Cerebellar cortex (tissue), 1 donor: ENCODE measurements around the gene CARF.
"Not testable (repeated sequence)": the region's sequence is repeated elsewhere in the genome, so short reads cannot be mapped to it uniquely, and the experiment has no call there.

Experiments
- DNase-seq: peaks from one replicate; pipeline ENCODE4 v3.0.0-alpha.2; 2015; ENCODE audit warnings: low spot score

The CARF gene, protein sequence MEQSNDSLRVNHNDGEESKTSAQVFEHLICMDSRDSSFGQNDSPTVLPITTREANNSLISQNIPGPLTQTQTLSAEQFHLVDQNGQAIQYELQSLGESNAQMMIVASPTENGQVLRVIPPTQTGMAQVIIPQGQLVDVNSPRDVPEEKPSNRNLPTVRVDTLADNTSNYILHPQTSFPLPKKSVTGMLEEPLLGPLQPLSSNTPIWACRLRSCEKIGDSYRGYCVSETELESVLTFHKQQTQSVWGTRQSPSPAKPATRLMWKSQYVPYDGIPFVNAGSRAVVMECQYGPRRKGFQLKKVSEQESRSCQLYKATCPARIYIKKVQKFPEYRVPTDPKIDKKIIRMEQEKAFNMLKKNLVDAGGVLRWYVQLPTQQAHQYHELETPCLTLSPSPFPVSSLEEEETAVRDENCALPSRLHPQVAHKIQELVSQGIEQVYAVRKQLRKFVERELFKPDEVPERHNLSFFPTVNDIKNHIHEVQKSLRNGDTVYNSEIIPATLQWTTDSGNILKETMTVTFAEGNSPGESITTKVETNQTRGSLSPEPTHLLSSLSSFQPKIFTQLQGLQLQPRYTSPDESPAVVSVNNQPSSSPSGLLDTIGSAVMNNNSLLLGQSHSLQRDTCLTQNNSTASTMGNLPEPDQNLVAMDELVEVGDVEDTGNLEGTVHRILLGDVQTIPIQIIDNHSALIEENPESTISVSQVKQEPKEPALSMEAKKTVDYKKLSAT

DNA sequence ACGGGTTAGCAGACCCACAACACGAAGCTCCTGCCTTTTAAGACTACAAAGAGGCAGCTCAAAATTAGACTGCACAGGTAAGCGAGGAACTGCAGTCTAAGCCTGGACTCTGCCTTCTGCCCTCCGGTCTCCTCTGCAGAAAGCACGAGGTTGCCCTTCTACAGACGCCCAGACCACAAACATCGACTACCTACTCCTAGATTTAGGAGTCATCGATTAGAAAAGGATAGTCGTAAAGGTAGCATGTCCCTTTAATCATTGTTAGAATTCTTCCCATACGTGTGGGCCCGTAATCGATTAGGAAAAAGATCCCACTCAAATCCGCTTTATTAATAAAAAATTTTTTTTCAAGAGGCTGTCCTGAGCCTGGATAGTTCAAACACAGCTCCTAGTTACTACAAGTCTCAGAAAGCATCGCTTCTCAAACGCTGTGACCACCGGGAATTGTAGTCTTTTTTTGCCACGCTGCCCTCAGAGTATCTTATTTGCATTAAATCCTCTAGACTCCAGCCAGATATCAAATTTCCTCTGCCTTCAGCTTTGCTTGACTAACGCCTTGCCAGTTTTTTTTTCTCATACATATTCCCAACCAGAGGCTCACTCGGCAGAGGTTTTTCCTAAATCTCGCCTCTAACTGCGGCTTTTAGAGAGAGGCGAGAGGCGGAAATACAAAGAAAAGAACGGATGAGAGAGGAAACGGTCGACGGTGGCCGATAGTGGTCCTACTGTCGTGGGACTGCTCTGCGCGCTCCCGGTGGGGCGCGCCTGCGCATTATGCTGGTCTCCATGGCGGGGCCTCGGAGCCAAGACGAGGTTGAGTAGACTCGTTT is at the start of gene CARF, which contains the start of gene WDR12:
TSS of gene CARF (plus strand) at position 764 of the 830 bp plus-strand sequence. CDS start 29,628 bp downstream, outside the sequence.
TSS of gene WDR12 (minus strand) at position 162 of the 830 bp plus-strand sequence. CDS start 197 bp downstream, outside the sequence.
- DNase-seq: peak; percentile 97

DNA sequence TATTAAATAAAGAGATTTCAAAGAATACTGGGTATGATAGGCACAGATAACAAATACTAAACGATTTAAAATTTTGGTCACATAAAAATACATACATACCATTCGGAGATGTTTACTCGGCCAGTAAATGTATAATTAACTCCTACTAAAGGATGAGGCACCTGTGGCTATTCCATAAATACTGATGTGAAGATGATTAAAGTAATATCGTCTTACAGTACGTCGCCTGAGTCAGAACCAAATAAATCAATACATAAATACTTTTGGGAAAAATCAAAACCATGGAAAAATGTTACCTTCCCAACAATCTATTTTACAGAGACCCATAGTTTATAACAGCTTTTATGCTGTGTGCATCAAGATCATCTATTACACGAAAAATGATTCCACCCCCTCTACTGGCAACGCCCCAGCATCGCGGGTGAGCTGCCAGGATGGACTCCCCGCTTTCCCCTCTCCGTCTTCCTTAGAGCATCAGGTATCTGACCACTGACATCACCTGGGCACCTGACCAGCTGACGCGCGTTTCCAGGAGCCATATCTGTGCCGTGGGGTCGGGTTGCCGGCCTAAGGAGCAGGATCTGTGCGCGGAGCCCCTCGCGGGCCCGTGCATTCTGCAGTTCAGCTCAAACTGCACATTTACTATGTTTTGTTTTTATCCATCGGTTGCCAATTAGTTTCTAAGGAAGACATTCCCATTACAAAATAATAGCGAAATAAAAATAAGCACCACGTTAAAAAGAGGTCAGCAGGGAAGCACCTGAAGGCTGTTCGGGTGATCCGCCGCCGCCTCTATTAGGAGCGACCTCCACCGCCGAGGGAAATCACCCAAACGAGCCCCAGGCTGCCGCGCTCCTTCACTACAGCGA is 41.4 kb upstream of the CARF start:
- peak; percentile 93 for DNase-seq

DNA sequence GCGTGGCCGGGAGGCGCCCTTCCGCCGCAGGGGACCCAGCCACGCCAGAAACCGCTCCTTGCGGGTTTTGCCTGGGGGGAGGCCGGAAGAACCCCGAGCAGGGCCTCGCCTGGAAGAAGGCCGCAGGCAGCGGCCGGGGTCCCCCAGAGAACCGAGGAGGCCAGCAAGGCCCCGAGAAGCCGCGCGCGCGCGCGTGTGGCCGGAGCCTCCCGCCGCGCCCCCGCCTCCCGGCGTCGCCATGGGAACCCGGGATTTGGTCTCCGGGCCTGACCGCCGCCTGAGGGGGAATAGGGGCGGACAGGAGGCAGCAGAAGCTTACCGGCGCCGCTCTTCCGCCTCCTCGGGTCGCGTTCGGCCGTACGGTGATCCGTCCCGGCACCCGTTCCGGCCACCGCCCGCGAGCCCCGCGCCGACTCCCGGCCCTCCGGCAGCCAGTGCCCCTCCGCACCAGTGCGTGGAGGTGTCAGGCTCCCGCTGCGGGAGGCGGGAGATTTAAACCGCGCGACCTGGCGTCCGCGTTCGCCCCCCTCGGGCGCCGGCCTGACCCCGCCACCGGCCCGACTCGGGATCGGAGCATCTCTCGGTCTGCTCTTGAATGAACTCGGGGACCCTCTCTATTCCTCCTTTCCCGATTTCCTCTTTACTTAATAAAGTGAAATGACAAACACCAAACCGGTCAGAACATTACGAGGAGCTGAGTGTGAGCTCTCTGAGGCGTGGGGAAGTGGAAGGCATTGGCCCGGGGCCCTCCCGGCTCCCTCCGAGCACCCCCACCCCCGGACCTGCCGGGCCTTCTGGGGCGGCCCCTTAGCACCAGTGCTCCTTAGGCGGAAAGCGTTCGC is 40.6 kb upstream of the CARF start, which contains the start of gene ICA1L:
TSS of gene ICA1L (minus strand) at position 467 of the 842 bp plus-strand sequence. CDS start 42,757 bp downstream, outside the sequence.
- peak; percentile 71 for DNase-seq

DNA sequence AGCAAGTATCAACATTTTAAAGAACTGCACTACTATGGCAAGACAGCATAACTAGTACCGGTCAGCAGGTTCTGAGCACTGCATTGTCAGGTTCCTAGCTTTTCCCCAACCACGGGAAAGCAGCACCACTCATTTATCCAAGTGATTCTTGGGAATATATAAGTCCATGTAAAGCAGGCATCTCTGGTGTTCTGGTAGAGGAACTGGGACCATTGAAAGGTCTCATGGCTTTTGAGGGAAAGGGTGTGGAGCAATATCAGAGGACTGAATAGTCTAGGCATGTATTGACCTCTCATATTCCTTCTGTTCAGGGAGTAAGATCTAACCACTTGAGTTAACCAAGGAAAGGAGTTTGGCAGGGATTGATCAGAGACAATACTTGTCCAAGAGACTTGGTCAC is 34.4 kb upstream of the CARF start:
- no peak for DNase-seq

DNA sequence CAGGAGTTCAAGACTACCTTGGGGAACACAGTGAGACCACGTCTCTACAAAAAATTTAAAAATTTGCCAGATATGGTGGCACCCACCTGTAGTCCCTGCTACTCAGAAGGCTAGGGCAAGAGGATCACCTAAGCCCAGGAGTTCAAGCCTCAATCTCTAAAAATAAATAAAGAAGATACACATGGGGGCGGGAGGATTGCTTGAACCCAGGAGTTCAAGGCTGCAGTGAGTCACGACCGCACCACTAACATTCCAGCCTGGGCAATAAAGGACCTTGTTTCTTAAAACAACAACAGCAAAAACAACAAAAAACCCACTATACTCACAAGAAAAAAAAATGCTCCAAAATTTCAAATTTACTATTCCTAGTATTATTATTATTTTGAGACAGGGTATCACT is 30.5 kb upstream of the CARF start:
- DNase-seq: no peak

DNA sequence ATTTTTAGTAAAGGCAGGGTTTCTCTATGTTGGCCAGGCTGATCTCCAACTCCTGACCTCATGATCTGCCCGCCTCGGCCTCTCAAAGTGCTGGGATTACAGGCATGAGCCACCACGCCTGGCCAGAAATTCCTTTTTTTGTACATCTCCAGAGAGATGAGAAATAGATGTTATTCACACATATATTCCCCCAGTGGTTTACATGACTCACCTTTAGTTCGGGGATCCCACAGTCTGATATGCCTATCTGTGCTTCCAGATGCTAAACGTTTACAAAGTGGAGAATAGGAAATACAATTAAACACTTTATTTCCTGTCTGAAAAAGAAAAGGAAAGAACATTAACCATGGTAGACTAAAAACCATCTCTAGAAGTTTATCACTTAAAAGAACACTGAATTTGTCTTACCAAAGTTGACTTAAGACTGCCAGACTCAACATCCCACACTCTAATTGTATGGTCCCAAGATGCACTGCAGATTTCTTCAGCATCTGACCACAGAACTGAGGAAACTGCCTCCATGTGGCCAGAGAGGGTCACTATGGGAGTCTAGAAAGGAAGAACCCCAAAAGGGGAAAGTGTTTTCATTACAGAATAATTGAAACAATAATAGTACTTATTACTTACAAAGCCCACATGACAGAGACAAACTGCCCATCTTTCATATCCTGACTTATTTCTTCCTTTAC is 27.9 kb upstream of the CARF start:
- DNase-seq: no peak

DNA sequence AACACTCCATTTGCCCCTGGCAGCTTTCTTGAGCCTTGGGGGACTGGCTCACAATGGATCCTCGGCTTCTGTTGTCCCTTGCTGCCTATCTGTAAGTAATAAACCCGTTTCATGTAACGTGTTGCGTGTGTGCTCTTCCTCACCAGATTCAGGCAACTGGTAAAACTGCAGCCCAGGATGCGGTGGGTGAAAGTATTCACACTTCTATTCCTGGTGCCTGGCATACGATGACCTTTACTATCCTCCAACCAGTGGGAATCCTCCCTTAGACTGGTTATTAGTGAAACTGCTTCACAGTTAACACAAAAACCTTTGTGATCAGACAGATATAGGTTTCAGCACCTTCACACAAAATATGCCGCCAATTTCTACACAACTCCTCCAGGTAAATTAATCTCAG is 26.9 kb upstream of the CARF start:
- no peak for DNase-seq

DNA sequence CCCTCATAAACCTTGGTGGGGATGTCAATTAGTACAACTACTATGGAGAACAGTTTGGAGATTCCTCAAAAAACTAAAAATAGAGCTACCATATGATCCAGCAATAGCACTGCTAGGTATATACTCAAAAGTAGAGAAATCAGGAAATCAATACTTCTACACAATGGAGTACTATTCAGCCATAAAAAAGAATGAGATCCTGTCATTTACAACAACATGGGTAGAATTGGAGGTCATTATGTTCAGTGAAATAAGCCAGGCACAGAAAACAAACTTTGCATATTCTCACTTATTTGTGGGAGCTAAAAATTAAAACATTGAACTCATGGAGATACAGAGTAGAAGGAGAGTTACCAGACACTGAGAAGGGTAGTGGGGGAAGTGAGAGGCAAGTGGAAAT is 6.6 kb upstream of the CARF start:
- not testable (repeated sequence) for DNase-seq

DNA sequence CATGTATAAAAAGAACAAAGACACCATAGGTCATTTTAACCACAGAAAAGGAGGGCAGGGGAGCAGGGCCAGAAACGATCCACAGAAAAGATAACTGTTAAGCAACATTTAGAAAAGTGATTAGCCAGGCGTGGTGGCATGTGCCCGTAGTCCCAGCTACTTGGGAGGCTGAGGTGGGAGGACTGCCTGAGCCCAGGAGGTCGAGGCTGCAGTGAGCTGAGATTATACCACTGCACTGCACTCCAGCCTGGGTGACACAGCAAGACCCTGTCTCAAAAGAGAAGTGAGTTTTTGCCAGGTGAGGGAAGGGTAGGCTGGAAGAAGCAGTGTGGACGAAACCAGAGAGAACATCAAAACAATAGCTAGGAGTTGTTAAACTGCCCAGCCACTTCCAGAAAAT is 3.9 kb upstream of the CARF start:
- no peak for DNase-seq

DNA sequence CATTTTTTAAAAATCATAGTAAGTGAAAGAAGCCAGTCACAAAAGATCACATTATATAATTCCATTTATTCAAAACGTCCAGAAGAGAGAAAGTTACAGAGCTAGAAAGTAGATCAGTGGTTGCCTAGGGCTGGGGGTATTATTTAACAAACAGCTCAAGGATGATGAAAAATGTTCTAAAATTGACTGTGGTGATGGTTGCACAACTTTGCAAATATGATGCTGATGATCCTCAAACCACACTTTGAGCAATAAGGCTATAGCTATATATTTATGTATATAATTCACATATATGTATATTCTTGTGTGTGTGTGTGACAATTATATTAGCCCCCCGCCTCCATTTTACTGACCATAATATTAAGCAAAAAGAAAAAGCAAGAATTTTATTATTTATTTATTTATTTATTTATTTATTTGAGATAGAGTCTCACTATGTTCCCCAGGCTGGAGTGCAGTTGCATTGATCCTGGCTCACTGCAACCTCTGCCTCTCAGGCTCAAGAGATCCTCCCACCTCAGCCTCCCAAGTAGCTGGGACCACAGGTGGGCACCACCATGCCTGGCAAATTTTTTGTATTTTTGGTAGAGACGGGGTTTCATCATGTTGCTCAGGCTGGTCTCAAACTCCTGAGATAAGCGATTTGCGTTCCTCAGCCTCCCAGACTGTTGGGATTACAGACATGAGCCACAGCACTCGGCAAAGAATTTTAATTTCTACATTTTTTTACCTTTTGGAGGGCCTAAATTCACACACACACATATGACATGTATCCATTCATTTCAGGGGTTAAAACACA is 2.5 kb upstream of the CARF start:
- no peak for DNase-seq

DNA sequence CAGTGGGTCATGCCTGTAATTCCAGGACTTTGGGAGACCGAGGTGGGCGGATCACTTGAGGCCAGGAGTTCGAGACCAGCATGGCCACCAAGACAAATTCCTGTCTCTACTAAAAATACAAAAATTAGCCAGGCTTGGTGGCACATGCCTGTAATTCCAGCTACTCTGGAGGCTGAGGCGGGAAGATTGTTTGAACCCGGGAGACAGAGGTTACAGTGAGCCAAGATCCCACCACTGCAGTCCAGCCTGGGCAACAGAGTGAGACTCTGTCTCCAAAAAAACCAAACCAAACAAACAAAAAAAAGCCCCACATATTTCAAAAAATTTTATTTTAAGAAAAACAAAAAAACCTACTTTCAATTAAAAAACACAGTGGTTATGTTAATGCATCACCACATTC is 1.8 kb upstream of the CARF start:
- DNase-seq: not testable (repeated sequence)

DNA sequence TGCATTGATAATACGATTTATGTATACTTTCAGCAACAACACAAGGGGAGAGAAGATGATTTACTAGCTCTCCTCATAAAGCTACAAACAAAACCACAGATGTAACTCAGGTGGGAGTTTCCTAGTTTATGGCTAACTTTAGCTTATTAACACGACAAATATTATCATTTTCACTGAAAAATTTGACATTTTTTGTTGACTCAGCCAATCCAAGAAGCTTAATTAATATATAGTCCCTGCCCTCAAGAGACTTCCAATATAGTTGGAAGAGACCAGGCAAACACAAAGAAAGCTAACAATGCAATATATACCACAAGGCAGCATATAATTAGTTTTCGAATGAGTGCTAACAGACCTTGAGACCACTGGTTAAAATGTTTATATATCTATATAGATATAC is 1.4 kb upstream of the CARF start:
- DNase-seq: peak; percentile 3

DNA sequence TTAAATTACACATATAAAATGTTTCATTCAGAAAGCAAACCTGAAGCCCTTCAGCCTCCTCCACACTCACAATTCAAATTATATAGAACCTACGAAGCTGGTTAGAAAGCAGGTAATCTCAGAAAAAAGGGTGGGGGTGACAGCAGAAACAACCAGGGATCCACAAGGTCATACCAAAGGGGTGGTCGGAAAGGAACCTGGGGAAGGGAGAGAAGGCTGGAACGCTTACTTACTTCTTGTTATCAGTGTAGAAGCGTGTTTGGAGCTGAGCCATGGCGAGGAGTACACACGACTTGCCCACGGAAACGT is 918 bp upstream of the CARF start:
- no peak for DNase-seq

DNA sequence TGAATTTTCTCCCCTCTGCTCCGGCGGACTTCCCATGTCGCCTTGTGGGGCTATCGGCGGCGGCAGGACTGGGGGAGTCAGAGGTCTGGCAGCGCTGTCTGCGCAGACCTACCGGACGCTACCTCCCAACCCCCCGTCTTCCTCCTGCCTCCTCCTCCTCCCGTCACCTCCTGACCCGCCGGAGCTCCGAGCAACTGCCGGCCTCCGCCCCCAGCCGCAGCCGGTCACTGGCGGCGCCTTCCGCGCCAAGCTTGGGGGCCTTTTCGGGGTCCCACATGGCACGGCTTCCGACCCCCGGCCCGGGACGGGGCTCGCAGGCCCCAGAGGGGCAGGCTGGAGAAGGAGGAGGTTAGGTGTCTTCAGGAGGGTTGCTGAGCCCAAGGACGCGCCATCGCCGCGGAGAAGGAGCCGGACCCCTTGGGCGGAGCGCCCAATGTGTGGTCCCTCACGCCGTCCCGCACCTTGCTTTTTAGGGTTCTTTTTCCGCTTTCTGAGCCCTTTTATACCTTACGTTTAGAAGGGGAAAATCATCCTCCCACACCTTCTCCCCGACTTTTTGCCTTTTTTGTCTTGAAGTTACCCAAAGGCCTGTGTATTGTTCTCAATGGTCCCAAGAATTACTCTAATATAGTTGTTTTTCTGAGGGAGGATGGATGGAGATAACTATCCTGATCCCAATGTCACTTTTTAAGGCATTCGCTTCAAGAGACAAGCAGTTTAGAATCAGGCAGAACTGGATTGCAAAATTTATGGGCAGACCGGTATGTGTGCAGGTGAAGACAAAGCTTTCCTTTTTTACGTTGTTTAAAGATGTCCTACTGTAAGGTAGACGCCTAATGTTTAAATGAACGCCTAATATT is 497 bp downstream of the CARF start:
- peak; percentile 19 for DNase-seq

DNA sequence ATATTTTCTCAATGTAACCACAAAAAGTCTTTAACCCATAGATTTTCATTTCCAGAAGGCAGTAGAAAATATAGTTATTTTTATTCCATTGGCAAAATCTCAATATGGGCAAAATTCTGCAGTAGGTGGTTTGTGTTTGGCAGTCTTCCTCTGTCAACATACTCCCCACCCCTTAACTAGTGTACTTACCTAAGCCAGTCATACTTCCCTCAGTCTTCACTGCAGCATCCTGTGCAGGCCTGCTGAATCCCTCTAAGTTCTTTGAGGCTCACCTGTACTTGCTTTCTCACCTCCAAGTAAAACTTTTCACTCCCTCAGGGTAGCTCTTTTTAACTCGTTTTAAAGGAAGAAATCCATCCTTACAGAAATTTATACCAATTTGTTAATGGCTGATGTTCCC is 6.8 kb downstream of the CARF start:
- DNase-seq: no peak

DNA sequence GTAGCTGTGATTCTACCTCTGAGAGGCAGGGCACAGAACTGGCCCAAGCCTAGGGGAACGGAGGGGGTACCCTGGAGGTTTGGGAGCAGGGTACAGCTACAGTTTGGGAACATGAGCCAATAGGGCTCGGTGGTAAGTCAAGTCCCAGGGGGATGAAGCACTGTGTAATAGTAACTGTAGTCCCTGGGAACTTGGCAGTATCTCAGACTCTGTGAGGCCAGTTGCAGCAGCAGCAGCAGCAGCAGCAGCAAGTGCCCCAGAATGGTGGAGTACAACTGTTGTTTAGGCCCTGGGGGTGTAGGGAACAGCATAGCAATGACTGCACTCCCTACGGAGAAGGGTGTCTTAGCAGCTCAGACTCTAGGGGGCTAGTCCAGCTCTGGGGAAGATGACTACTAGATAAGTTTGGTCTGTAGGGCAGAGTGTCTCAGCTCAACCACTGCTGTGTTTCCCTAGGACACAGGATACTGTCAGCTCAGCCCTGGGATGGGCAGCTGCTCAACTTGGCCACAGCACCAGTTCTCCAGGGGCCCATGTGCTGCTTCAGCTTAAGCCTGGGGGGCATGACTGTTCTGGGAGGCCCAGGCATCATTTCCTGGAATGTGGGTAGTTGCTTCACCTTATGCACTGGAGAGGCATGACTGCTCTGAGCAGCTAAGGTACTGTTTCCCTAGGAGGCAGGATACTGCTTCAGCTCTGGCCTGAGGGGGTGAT is 20.5 kb downstream of the CARF start:
- no peak for DNase-seq

DNA sequence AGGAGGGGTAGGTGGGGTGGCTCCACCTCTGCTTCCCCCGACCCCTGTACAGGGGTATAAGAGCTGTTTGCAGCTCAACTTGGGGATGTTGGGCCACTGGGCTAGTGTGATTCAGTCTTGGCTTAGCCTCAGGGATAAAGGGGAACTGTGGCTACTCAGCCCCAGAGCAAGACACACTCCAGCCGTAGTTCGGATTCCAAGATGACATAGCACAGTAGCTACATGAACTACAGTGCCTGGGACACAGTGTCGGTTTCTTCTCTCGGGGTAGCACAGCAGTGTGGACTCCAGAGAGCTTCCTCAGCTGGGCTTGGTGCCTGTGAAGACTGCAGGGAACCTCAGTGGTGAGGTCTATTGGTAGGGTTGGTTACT is 21.1 kb downstream of the CARF start:
- no peak for DNase-seq
